Endothelial cell of umbilical vein (primary cell): Measurements from ENCODE around the gene RETNLB.

Source experiments
- EZH2 ChIP-seq: IDR thresholded peaks from 2 replicates; pipeline ENCODE4 v1.6.1; 2012; ENCODE audit warnings: borderline replicate concordance, low read depth, mild to moderate bottlenecking, moderate library complexity, low read length, inconsistent platforms; ENCODE audit not compliant: severe bottlenecking
- FOS ChIP-seq: IDR thresholded peaks from 2 replicates; pipeline ENCODE4 v1.6.1; 2011; ENCODE audit warnings: mild to moderate bottlenecking, low read length, moderate library complexity, borderline replicate concordance; ENCODE audit not compliant: insufficient read depth
- GATA2 ChIP-seq: IDR thresholded peaks from 2 replicates; pipeline ENCODE4 v1.7.0; 2011; ENCODE audit warnings: low read depth, mild to moderate bottlenecking, moderate library complexity, mixed read lengths, low read length; ENCODE audit not compliant: insufficient read length, insufficient read depth
- JUN ChIP-seq: IDR thresholded peaks from 2 replicates; pipeline ENCODE4 v1.6.1; 2011; ENCODE audit warnings: borderline replicate concordance, low read depth; ENCODE audit not compliant: insufficient read length, insufficient read depth
- MAX ChIP-seq: IDR thresholded peaks from 2 replicates; pipeline ENCODE4 v1.6.1; 2011; ENCODE audit not compliant: insufficient read depth, insufficient read length
- MYC ChIP-seq: IDR thresholded peaks from one replicate; pipeline ENCODE4 v1.6.1; 2011; ENCODE audit warnings: mild to moderate bottlenecking, low read depth, low read length
- POLR2A ChIP-seq: IDR thresholded peaks from 2 replicates; pipeline ENCODE4 v1.6.1; 2012; ENCODE audit warnings: low read depth, mild to moderate bottlenecking, control low read depth, low read length
- POLR2AphosphoS5 ChIP-seq: IDR thresholded peaks from 2 replicates; pipeline ENCODE4 v1.6.1; 2012; ENCODE audit warnings: low read depth, mild to moderate bottlenecking, control low read depth, low read length, moderate library complexity; ENCODE audit not compliant: insufficient read depth
- TF ChIP-seq, protein P1 (sequence below), 2 donors: IDR thresholded peaks; 1 replicate in 1 of 2; 2 replicates in 1 of 2; pipeline ENCODE4 v1.5.1; 2011; ENCODE audit warnings: low read length in 2 of 2, mild to moderate bottlenecking in 2 of 2, moderate library complexity in 2 of 2, control low read depth in 1 of 2, inconsistent platforms in 1 of 2, low read depth in 1 of 2; ENCODE audit not compliant: insufficient read depth in 1 of 2; ENCODE audit errors: extremely low read depth in 1 of 2

GRCh38 chr3:108755686-108756085 lies 1.5 kb downstream of the RETNLB start:
- TF ChIP-seq, protein P1, sequence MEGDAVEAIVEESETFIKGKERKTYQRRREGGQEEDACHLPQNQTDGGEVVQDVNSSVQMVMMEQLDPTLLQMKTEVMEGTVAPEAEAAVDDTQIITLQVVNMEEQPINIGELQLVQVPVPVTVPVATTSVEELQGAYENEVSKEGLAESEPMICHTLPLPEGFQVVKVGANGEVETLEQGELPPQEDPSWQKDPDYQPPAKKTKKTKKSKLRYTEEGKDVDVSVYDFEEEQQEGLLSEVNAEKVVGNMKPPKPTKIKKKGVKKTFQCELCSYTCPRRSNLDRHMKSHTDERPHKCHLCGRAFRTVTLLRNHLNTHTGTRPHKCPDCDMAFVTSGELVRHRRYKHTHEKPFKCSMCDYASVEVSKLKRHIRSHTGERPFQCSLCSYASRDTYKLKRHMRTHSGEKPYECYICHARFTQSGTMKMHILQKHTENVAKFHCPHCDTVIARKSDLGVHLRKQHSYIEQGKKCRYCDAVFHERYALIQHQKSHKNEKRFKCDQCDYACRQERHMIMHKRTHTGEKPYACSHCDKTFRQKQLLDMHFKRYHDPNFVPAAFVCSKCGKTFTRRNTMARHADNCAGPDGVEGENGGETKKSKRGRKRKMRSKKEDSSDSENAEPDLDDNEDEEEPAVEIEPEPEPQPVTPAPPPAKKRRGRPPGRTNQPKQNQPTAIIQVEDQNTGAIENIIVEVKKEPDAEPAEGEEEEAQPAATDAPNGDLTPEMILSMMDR (IDR thresholded peaks at IDR 0.05; ENCODE audit: extremely low read depth in 1 of 2, insufficient read depth in 1 of 2, low read depth in 1 of 2, low read length in 2 of 2): no peak
- TF ChIP-seq POLR2AphosphoS5: no peak
- no peak for TF ChIP-seq FOS
- no peak for TF ChIP-seq EZH2
- TF ChIP-seq POLR2A: no peak
- TF ChIP-seq MAX: no peak
- TF ChIP-seq MYC: no peak
- no peak for TF ChIP-seq JUN
- TF ChIP-seq GATA2: no peak
